Rectal smooth muscle tissue (tissue), 1 donor: ENCODE data around the gene LAMTOR3.

Experiments used
- H3K27ac ChIP-seq: one replicate; pipeline ENCODE4 v1.7.0; 2013; ENCODE audit warnings: low read depth, low read length, inconsistent platforms
- H3K27me3 ChIP-seq: one replicate; pipeline ENCODE4 v1.7.0; 2013; ENCODE audit warnings: low read length; ENCODE audit not compliant: control insufficient read depth, insufficient read depth
- H3K36me3 ChIP-seq: one replicate; pipeline ENCODE4 v1.7.0; 2013; ENCODE audit warnings: low read length; ENCODE audit not compliant: control insufficient read depth, insufficient read depth
- H3K4me1 ChIP-seq: one replicate; pipeline ENCODE4 v1.7.0; 2013; ENCODE audit warnings: low read length; ENCODE audit not compliant: control insufficient read depth, insufficient read depth
- H3K4me3 ChIP-seq: one replicate; pipeline ENCODE4 v1.7.0; 2013; ENCODE audit warnings: low read length
- H3K9ac ChIP-seq: one replicate; pipeline ENCODE4 v1.7.0; 2013; ENCODE audit warnings: low read length

LAMTOR3 gene

GRCh38 chr4:99857307-99857706, 36.9 kb downstream of the LAMTOR3 start:
- no peak overlapping the region for H3K9ac ChIP-seq
- H3K27me3 ChIP-seq = no peaks in the 10 kb centered on the region
- H3K4me3 ChIP-seq = no peak overlapping the region
- H3K4me1 ChIP-seq = no peaks in the 10 kb centered on the region
- no peak overlapping the region for H3K27ac ChIP-seq
- H3K36me3 ChIP-seq = no peaks in the 10 kb centered on the region

GRCh38 chr4:99856166-99856565, 38.1 kb downstream of the LAMTOR3 start:
- Histone ChIP-seq H3K27me3 (no peaks in the 10 kb centered on the region), H3K9ac (no peak overlapping the region), H3K4me1 (no peaks in the 10 kb centered on the region), H3K36me3 (no peaks in the 10 kb centered on the region), H3K27ac (no peak overlapping the region), H3K4me3 (no peak overlapping the region)

GRCh38 chr4:99855678-99856077, 38.5 kb downstream of the LAMTOR3 start:
- no peaks in the 10 kb centered on the region for H3K4me1 ChIP-seq
- no peaks in the 10 kb centered on the region for H3K27me3 ChIP-seq
- H3K27ac ChIP-seq = no peak overlapping the region
- H3K9ac ChIP-seq = no peak overlapping the region
- no peaks in the 10 kb centered on the region for H3K36me3 ChIP-seq
- no peak overlapping the region for H3K4me3 ChIP-seq

- no peak overlapping the region for H3K9ac ChIP-seq
- H3K27ac ChIP-seq = no peak overlapping the region
- no peaks in the 10 kb centered on the region for H3K36me3 ChIP-seq
Observed at GRCh38 chr4:99853999-99854398, 40.2 kb downstream of the LAMTOR3 start.

GRCh38 chr4:99853190-99853589, 41.0 kb downstream of the LAMTOR3 start:
- Histone ChIP-seq H3K27ac (no peak overlapping the region), H3K36me3 (no peaks in the 10 kb centered on the region)

More at GRCh38 chr4:99853999-99854398, 40.2 kb downstream of the LAMTOR3 start:
- Histone ChIP-seq H3K27me3 (no peaks in the 10 kb centered on the region), H3K4me3 (no peak overlapping the region), H3K4me1 (no peaks in the 10 kb centered on the region)

GRCh38 chr4:99852199-99852749, 42.0 kb downstream of the LAMTOR3 start:
- Histone ChIP-seq H3K27me3 (no peaks in the 10 kb centered on the region), H3K4me1 (no peaks in the 10 kb centered on the region), H3K4me3 (no peak overlapping the region), H3K9ac (no peak overlapping the region), H3K36me3 (no peaks in the 10 kb centered on the region), H3K27ac (no peak overlapping the region)

More at GRCh38 chr4:99853190-99853589, 41.0 kb downstream of the LAMTOR3 start:
- Histone ChIP-seq H3K27me3 (no peaks in the 10 kb centered on the region), H3K4me3 (no peak overlapping the region), H3K4me1 (no peaks in the 10 kb centered on the region), H3K9ac (no peak overlapping the region)

GRCh38 chr4:99848591-99849001, 45.6 kb downstream of the LAMTOR3 start:
- Histone ChIP-seq H3K4me1 (no peaks in the 10 kb centered on the region), H3K4me3 (no peak overlapping the region), H3K27ac (no peak overlapping the region), H3K9ac (no peak overlapping the region), H3K27me3 (no peaks in the 10 kb centered on the region), H3K36me3 (no peaks in the 10 kb centered on the region)

- Histone ChIP-seq H3K27me3 (no peaks in the 10 kb centered on the region), H3K9ac (no peak overlapping the region), H3K27ac (no peak overlapping the region), H3K4me1 (no peaks in the 10 kb centered on the region), H3K36me3 (no peaks in the 10 kb centered on the region), H3K4me3 (no peak overlapping the region)
Observed at GRCh38 chr4:99847362-99847976, 46.8 kb downstream of the LAMTOR3 start.

GRCh38 chr4:99846891-99847290, 47.3 kb downstream of the LAMTOR3 start:
- Histone ChIP-seq H3K4me1 (no peaks in the 10 kb centered on the region), H3K27me3 (no peaks in the 10 kb centered on the region), H3K27ac (no peak overlapping the region), H3K9ac (no peak overlapping the region), H3K36me3 (no peaks in the 10 kb centered on the region), H3K4me3 (no peak overlapping the region)

GRCh38 chr4:99845708-99846469, 48.3 kb downstream of the LAMTOR3 start:
- H3K36me3 ChIP-seq = no peaks in the 10 kb centered on the region
- no peak overlapping the region for H3K27ac ChIP-seq
- H3K4me1 ChIP-seq = no peaks in the 10 kb centered on the region
- H3K4me3 ChIP-seq = no peak overlapping the region
- no peaks in the 10 kb centered on the region for H3K27me3 ChIP-seq
- no peak overlapping the region for H3K9ac ChIP-seq

- Histone ChIP-seq H3K27me3 (no peaks in the 10 kb centered on the region), H3K4me3 (no peak overlapping the region), H3K4me1 (no peaks in the 10 kb centered on the region), H3K27ac (no peak overlapping the region), H3K36me3 (no peaks in the 10 kb centered on the region), H3K9ac (no peak overlapping the region)
Observed at GRCh38 chr4:99845179-99845578, 49.0 kb downstream of the LAMTOR3 start.

- H3K4me3 ChIP-seq = no peak overlapping the region
- no peak overlapping the region for H3K27ac ChIP-seq
- no peaks in the 10 kb centered on the region for H3K36me3 ChIP-seq
- no peak overlapping the region for H3K9ac ChIP-seq
- H3K4me1 ChIP-seq = no peaks in the 10 kb centered on the region
- no peaks in the 10 kb centered on the region for H3K27me3 ChIP-seq
Observed at GRCh38 chr4:99844048-99844447, 50.2 kb downstream of the LAMTOR3 start.
